HCT116 (cell line): ENCODE measurements around the gene NT5C1A. TPM values are rescaled to one million over a fixed set of nuclear protein-coding genes. Genes with fewer than 3 reads are reported as not detected.

Experiments used
- ATAC-seq: fragments of 200-7000 bp; cut with Tn5 transposase; 2 replicates; pipeline ENCODE4 v1.9.1; 2020; ENCODE audit warnings: mild to moderate bottlenecking, moderate library complexity
- BruUV-seq: library from RNA; stranded (reverse); fragments of 400-500 nt; replicated peaks from 2 replicates; lab custom pipeline; 2021; lab: Mats Ljungman, UMichigan
- CTCF ChIA-PET: fragments of 300-600 bp; sonication (Branson Sonifier 250); formaldehyde crosslinking; loops from one replicate; lab custom pipeline; 2021; ENCODE audit warnings: antibody characterized with exemption; lab: Charles Lee
- POLR2A ChIA-PET: fragments of 300-600, 350-600 bp; sonication (Branson Sonifier 250); formaldehyde crosslinking; loops from one replicate; lab custom pipeline; 2021; ENCODE audit warnings: antibody characterized with exemption; lab: Charles Lee
- RAD21 ChIA-PET, 2 experiments: fragments of 300-600 bp; sonication (Branson Sonifier 250); formaldehyde crosslinking; loops; one replicate each; lab custom pipeline; 2023; ENCODE audit warnings: low total read pairs in 2 of 2; ENCODE audit not compliant: uncharacterized antibody in 2 of 2, unreplicated experiment in 2 of 2, low non-redundant PET in 1 of 2; lab: Charles Lee
- DNase-seq: peaks from one replicate; pipeline ENCODE4 v3.0.0-alpha.2; 2010; ENCODE audit warnings: low read depth, low spot score
- H2AFZ ChIP-seq: fragments of 200-600 bp; shearing (Covaris generic), sonication (generic); 2 replicates; pipeline ENCODE4 v1.6.1; 2017; ENCODE audit warnings: low read depth, mixed run types, mixed read lengths, antibody characterized with exemption, low read length; ENCODE audit not compliant: poor library complexity, severe bottlenecking
- H3K27ac ChIP-seq: 2 replicates; pipeline ENCODE4 v1.5.1; 2012; ENCODE audit warnings: low read depth, low read length
- H3K27me3 ChIP-seq: fragments of 200-600 bp; sonication (generic); 2 replicates; pipeline ENCODE4 v1.6.1; 2016; ENCODE audit warnings: mixed run types, low read length, mixed read lengths; ENCODE audit not compliant: insufficient read depth
- H3K36me3 ChIP-seq, 2 experiments: fragments of 200-500 bp in 1 of 2; fragments of 200-600 bp in 1 of 2; sonication (Bioruptor generic) in 1 of 2; sonication (generic) in 1 of 2; 2 replicates each; pipeline versions ENCODE4 v1.5.1 to v1.6.1; 2014 to 2016; ENCODE audit warnings: low read length in 2 of 2, inconsistent platforms in 1 of 2, mixed read lengths in 1 of 2, mixed run types in 1 of 2; ENCODE audit not compliant: insufficient read depth in 2 of 2, control insufficient read depth in 1 of 2
- H3K4me1 ChIP-seq, 2 experiments: fragments of 200-600 bp in 1 of 2; sonication (generic) in 1 of 2; 2 replicates each; pipeline versions ENCODE4 v1.5.1 to v1.6.1; 2012 to 2017; ENCODE audit warnings: low read length in 2 of 2, inconsistent platforms in 1 of 2, mild to moderate bottlenecking in 1 of 2, mixed read lengths in 1 of 2, mixed run types in 1 of 2, moderate library complexity in 1 of 2; ENCODE audit not compliant: insufficient read depth in 2 of 2, control insufficient read depth in 1 of 2
- H3K4me2 ChIP-seq: fragments of 200-600 bp; sonication (generic); 2 replicates; pipeline ENCODE4 v1.6.1; 2017; ENCODE audit warnings: mixed run types, low read length, mixed read lengths
- H3K4me3 ChIP-seq, 2 experiments: fragments of 200-600 bp in 1 of 2; sonication (generic) in 1 of 2; replicated peaks in 1 of 2; 2 replicates each; pipeline ENCODE4 v1.5.1; 2011 to 2016; ENCODE audit warnings: low read length in 2 of 2, control low read depth in 1 of 2, low read depth in 1 of 2, mild to moderate bottlenecking in 1 of 2, mixed read lengths in 1 of 2, mixed run types in 1 of 2
- H3K79me2 ChIP-seq: fragments of 200-600 bp; sonication (generic); 2 replicates; pipeline ENCODE4 v1.6.1; 2017; ENCODE audit warnings: mild to moderate bottlenecking, mixed run types, low read length, moderate library complexity, mixed read lengths; ENCODE audit not compliant: insufficient read depth
- H3K9ac ChIP-seq: fragments of 200-600 bp; sonication (generic); 2 replicates; pipeline ENCODE4 v1.6.1; 2016; ENCODE audit warnings: low read length, mixed read lengths
- H3K9me2 ChIP-seq: fragments of 200-600 bp; sonication (generic), shearing (Covaris generic); 2 replicates; pipeline ENCODE4 v1.6.1; 2017; ENCODE audit warnings: mixed run types, mild to moderate bottlenecking, moderate library complexity; ENCODE audit not compliant: insufficient read depth
- H3K9me3 ChIP-seq, 2 experiments: fragments of 200-500 bp in 1 of 2; fragments of 200-600 bp in 1 of 2; sonication (Bioruptor generic) in 1 of 2; sonication (generic) in 1 of 2; 2 replicates each; pipeline ENCODE4 v1.6.1; 2014 to 2017; ENCODE audit warnings: low read length in 2 of 2, mixed read lengths in 2 of 2, inconsistent platforms in 1 of 2, low read depth in 1 of 2, mild to moderate bottlenecking in 1 of 2, mixed run types in 1 of 2, moderate library complexity in 1 of 2; ENCODE audit not compliant: control insufficient read depth in 1 of 2, insufficient read depth in 1 of 2
- H4K20me1 ChIP-seq: fragments of 200-600 bp; sonication (generic), shearing (Covaris generic); 2 replicates; pipeline ENCODE4 v1.6.1; 2017; ENCODE audit warnings: mixed run types, mild to moderate bottlenecking, moderate library complexity; ENCODE audit not compliant: insufficient read depth
- CBX3 ChIP-seq: IDR thresholded peaks from 2 replicates; pipeline ENCODE4 v1.6.1; 2012; ENCODE audit warnings: low read depth
- CEBPB ChIP-seq: IDR thresholded peaks from 2 replicates; pipeline ENCODE4 v1.6.1; 2012; ENCODE audit warnings: low read depth
- CTCF ChIP-seq, 3 experiments: fragments of 200-600 bp in 1 of 3; sonication (generic) in 1 of 3; IDR thresholded peaks in 2 of 3; conservative IDR thresholded peaks in 1 of 3; 2 replicates each; pipeline ENCODE4 v1.5.1; 2012 to 2017; ENCODE audit warnings: low read depth in 2 of 3, low read length in 2 of 3, antibody characterized with exemption in 1 of 3, borderline replicate concordance in 1 of 3, control low read depth in 1 of 3, mild to moderate bottlenecking in 1 of 3, mixed read lengths in 1 of 3, mixed run types in 1 of 3, moderate library complexity in 1 of 3; ENCODE audit not compliant: insufficient read depth in 1 of 3
- EZH2phosphoT487 ChIP-seq: fragments of 200-600 bp; IDR thresholded peaks from 2 replicates; pipeline ENCODE4 v1.6.1; 2018; ENCODE audit warnings: antibody characterized with exemption, borderline replicate concordance
- FOSL1 ChIP-seq: IDR thresholded peaks from 2 replicates; pipeline ENCODE4 v1.6.1; 2012; ENCODE audit warnings: low read depth
- JUND ChIP-seq: IDR thresholded peaks from 2 replicates; pipeline ENCODE4 v1.6.1; 2012
- MAX ChIP-seq: IDR thresholded peaks from 2 replicates; pipeline ENCODE4 v1.6.1; 2012
- POLR2A ChIP-seq: IDR thresholded peaks from 2 replicates; pipeline ENCODE4 v1.7.0; 2011; ENCODE audit warnings: borderline replicate concordance; ENCODE audit not compliant: insufficient read depth, insufficient read length; ENCODE audit errors: extremely low read depth
- REST ChIP-seq: IDR thresholded peaks from 2 replicates; pipeline ENCODE4 v1.6.1; 2012; ENCODE audit warnings: low read depth
- ZBTB33 ChIP-seq: IDR thresholded peaks from 2 replicates; pipeline ENCODE4 v1.6.1; 2011; ENCODE audit warnings: mild to moderate bottlenecking, low read length, moderate library complexity; ENCODE audit not compliant: insufficient replicate concordance; ENCODE audit errors: extremely low read depth
- ZNF274 ChIP-seq: fragments of 200-500 bp; sonication (Bioruptor generic); IDR thresholded peaks from 2 replicates; pipeline ENCODE4 v1.6.1; 2014; ENCODE audit warnings: mild to moderate bottlenecking, low read depth, low read length, inconsistent platforms
- intact Hi-C: fragments of 100-400 bp; cut with micrococcal nuclease; formaldehyde crosslinking; loops from 2 replicates; pipeline ENCODE4 v1.10.0; 2022
- total RNA-seq: library from RNA; stranded (reverse); gene quantifications from one replicate; pipeline ENCODE4 v1.2.1, GENCODE V29; 2021; ENCODE audit not compliant: unreplicated experiment

Gene NT5C1A
- total RNA-seq, 1 experiment from 2014 or later = not detected

GRCh38 chr1:39679821-39680220 lies 7.9 kb upstream of the NT5C1A start:
- H3K9ac ChIP-seq = no peak overlapping the region
- BruUV-seq = no TSS peak
- H3K79me2 ChIP-seq = no peaks in the 10 kb centered on the region
- no peak overlapping the region for H2AFZ ChIP-seq
- CTCF ChIA-PET = no interaction called here
- TF ChIP-seq FOSL1 = no peak
- TF ChIP-seq CEBPB = no peak
- TF ChIP-seq CBX3 = no peak
- TF ChIP-seq ZNF274 = no peak
- TF ChIP-seq MAX = no peak
- no peak for TF ChIP-seq POLR2A
- TF ChIP-seq ZBTB33 = no peak
- TF ChIP-seq CTCF (IDR thresholded peaks at IDR 0.05 in 2 of 3, conservative IDR thresholded peaks at IDR 0.05 in 1 of 3; ENCODE audit: borderline replicate concordance in 1 of 3, insufficient read depth in 1 of 3, low read depth in 2 of 3, low read length in 2 of 3) = no peak
- TF ChIP-seq JUND = no peak
- TF ChIP-seq EZH2phosphoT487 = no peak
- no peak for TF ChIP-seq REST
- H4K20me1 ChIP-seq = no peaks in the 10 kb centered on the region
- peaks cover 0 to 9% of the 10 kb centered on the region in 2 experiments; a peak in 1 of 4 replicates for H3K4me1 ChIP-seq
- H3K27ac ChIP-seq = no peak overlapping the region
- no peaks in the 10 kb centered on the region for H3K9me3 ChIP-seq
- no peak overlapping the region for H3K4me2 ChIP-seq
- no peaks in the 10 kb centered on the region for H3K9me2 ChIP-seq
- DNase-seq (no peak), ATAC-seq (no peak)
- no peaks in the 10 kb centered on the region for H3K36me3 ChIP-seq
- H3K27me3 ChIP-seq = no peaks in the 10 kb centered on the region
- POLR2A ChIA-PET = no interaction called here
- RAD21 ChIA-PET = no interaction called here
- intact Hi-C loops = no loop called here
- no peak overlapping the region for H3K4me3 ChIP-seq
